ENCODE measurements around the gene TEN1.

TEN1 gene

DNA sequence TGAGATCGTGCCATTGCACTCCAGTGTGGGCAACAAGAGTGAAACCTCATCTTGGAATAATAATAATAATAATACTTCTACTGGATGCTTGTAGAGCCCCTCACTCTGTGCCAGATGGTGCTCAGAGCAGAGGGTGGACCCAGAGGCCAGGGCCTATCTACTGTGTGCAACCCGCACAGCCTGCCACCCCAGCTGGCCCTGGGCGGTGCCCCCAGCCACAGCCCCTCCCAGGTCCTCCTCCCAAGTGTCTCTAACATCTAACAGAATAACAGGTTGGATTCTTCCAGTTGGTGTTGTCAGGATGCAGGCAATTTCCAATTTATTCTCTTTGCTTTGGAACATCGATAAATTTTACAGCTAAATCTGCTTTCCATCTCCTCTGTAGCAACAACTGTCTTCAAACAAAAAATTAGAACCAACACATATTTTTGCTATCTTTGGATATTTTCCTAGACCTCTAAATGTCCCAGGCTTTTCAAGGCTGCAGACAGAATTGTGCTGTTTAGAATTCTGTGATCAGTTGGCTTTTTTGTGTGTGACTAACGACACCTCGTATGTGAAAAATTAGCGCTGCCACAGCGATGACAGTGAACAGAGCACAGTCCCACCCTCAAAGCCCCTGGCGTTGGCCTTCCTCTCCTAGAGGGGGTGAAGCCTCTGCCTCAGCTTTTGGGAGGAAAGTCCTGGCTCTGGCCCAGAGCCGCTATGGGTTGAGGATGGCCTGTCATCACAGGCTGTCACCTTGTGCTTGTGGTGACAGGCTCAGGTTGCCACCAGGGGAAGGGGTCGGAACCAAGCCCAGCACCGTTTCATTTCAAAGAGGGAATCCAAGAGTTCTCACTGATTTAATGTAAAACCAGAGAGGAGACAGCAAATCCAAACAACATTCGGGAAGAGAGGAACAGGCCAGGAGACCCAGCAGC lies 55.6 kb downstream of the TEN1 start:
- Histone ChIP-seq H3K79me2 (ENCODE audit: insufficient read depth, low read length) (no peaks in the 10 kb centered on the region), H3K36me3 (ENCODE audit: low read length) (peaks cover 4% of the 10 kb centered on the region; the same call in 1 of the 2 replicates), H3K9ac (ENCODE audit: low read length) (no peak overlapping the region), H3K4me3 (ENCODE audit: insufficient read depth, low read length, poor library complexity, severe bottlenecking) (no peak overlapping the region), H3K9me3 (ENCODE audit: insufficient read depth, low read length) (no peaks in the 10 kb centered on the region), H2AFZ (ENCODE audit: low read depth, low read length, severe bottlenecking) (no peak overlapping the region), H3K4me2 (ENCODE audit: low read depth, low read length, poor library complexity, severe bottlenecking) (no peak overlapping the region), H3F3A (ENCODE audit: insufficient read depth) (no peaks in the 10 kb centered on the region), H3K27me3 (ENCODE audit: low read length) (no peaks in the 10 kb centered on the region), H3K27ac (ENCODE audit: low read depth, low read length) (no peak overlapping the region), H4K20me1 (ENCODE audit: low read depth, low read length) (no peaks in the 10 kb centered on the region), H3K9me2 (replicated peaks; ENCODE audit: insufficient read depth, low read length) (no peaks in the 10 kb centered on the region)
- TF ChIP-seq, protein P1, sequence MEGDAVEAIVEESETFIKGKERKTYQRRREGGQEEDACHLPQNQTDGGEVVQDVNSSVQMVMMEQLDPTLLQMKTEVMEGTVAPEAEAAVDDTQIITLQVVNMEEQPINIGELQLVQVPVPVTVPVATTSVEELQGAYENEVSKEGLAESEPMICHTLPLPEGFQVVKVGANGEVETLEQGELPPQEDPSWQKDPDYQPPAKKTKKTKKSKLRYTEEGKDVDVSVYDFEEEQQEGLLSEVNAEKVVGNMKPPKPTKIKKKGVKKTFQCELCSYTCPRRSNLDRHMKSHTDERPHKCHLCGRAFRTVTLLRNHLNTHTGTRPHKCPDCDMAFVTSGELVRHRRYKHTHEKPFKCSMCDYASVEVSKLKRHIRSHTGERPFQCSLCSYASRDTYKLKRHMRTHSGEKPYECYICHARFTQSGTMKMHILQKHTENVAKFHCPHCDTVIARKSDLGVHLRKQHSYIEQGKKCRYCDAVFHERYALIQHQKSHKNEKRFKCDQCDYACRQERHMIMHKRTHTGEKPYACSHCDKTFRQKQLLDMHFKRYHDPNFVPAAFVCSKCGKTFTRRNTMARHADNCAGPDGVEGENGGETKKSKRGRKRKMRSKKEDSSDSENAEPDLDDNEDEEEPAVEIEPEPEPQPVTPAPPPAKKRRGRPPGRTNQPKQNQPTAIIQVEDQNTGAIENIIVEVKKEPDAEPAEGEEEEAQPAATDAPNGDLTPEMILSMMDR (IDR thresholded peaks at IDR 0.05; ENCODE audit: insufficient read depth, low read length, poor library complexity, severe bottlenecking): no peak
- TF ChIP-seq EZH2phosphoT487 (conservative IDR thresholded peaks at IDR 0.05; ENCODE audit: low read length): no peak

DNA sequence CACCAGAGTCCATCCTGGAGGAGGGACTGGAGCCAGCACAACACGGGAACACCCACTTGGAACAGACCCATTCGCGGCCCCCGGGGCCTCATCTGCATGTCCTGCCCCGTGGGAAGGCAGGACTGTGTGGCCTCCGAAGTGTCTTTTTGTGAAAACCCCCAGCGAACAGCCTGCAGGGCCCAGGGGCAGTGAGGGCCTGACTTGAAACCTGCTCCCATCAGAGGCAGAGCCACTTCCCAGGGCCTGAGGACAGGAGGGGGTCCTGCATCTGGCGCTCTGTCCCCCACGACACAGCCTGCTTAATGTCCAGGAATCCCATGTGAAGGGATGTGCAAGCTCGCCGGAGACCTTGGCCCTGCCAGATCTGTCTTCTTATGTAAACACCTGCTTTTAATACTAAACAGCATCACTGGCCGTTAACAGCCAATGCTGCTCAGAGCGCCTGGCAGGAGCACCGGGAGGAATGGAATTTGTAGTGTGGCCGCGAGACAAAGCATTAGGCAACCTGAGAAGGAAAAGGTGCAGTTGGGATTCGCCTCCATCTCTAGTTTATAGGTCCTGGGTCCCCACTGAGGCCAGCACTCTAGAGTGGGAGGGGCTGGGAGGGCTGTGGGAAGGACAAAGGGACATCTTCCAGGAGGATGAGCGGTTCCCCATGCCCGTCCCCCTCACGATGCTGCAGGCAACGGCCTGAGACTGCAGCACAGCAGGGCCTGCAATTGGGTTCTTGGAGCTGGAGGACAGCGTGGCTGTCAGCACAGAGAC lies 57.6 kb downstream of the TEN1 start:
- H3K79me2 ChIP-seq (ENCODE audit: insufficient read depth, low read length): no peaks in the 10 kb centered on the region
- no peaks in the 10 kb centered on the region for H3K9me3 ChIP-seq (ENCODE audit: insufficient read depth, low read length)
- no peaks in the 10 kb centered on the region for H3K27me3 ChIP-seq (ENCODE audit: low read length)
- no peaks in the 10 kb centered on the region for H3F3A ChIP-seq (ENCODE audit: insufficient read depth)
- no peak for TF ChIP-seq EZH2phosphoT487 (conservative IDR thresholded peaks at IDR 0.05; ENCODE audit: low read length)
- TF ChIP-seq, protein P1 (IDR thresholded peaks at IDR 0.05; ENCODE audit: insufficient read depth, low read length, poor library complexity, severe bottlenecking): no peak
- H2AFZ ChIP-seq (ENCODE audit: low read depth, low read length, severe bottlenecking): no peak overlapping the region
- H3K36me3 ChIP-seq (ENCODE audit: low read length): peaks cover 4% of the 10 kb centered on the region; the same call in 1 of the 2 replicates
- no peak overlapping the region for H3K27ac ChIP-seq (ENCODE audit: low read depth, low read length)
- H4K20me1 ChIP-seq (ENCODE audit: low read depth, low read length): no peaks in the 10 kb centered on the region
- no peak overlapping the region for H3K9ac ChIP-seq (ENCODE audit: low read length)
- H3K9me2 ChIP-seq (replicated peaks; ENCODE audit: insufficient read depth, low read length): no peaks in the 10 kb centered on the region
- no peak overlapping the region for H3K4me3 ChIP-seq (ENCODE audit: insufficient read depth, low read length, poor library complexity, severe bottlenecking)
- no peak overlapping the region for H3K4me2 ChIP-seq (ENCODE audit: low read depth, low read length, poor library complexity, severe bottlenecking)

DNA sequence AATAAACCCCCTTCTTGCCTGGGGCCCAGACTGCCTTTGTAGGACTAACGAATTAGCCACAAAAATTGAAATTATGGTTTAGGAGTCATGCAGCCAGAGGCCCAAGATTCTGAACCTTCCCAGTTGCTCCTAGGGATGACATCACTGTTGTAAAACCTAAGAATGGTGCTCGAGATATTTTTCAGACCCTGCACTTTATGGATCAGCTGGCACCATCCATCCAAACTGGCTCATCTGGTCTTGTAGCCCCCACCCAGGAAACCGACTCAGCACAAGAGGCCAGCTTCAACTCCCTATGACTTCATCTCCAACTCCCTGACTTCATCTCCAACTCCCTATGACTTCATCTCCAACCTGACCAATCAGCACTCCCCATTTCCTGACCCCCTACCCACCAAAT lies 59.0 kb downstream of the TEN1 start:
- no peaks in the 10 kb centered on the region for H3F3A ChIP-seq (ENCODE audit: insufficient read depth)
- H3K9ac ChIP-seq (ENCODE audit: low read length): no peak overlapping the region
- no peak overlapping the region for H3K4me3 ChIP-seq (ENCODE audit: insufficient read depth, low read length, poor library complexity, severe bottlenecking)
- H4K20me1 ChIP-seq (ENCODE audit: low read depth, low read length): no peaks in the 10 kb centered on the region
- H3K79me2 ChIP-seq (ENCODE audit: insufficient read depth, low read length): no peaks in the 10 kb centered on the region
- no peak overlapping the region for H3K27ac ChIP-seq (ENCODE audit: low read depth, low read length)
- H3K9me3 ChIP-seq (ENCODE audit: insufficient read depth, low read length): no peaks in the 10 kb centered on the region
- H2AFZ ChIP-seq (ENCODE audit: low read depth, low read length, severe bottlenecking): no peak overlapping the region
- no peak for TF ChIP-seq EZH2phosphoT487 (conservative IDR thresholded peaks at IDR 0.05; ENCODE audit: low read length)
- TF ChIP-seq, protein P1 (IDR thresholded peaks at IDR 0.05; ENCODE audit: insufficient read depth, low read length, poor library complexity, severe bottlenecking): no peak
- no peak overlapping the region for H3K4me2 ChIP-seq (ENCODE audit: low read depth, low read length, poor library complexity, severe bottlenecking)
- H3K9me2 ChIP-seq (replicated peaks; ENCODE audit: insufficient read depth, low read length): no peaks in the 10 kb centered on the region
- no peaks in the 10 kb centered on the region for H3K27me3 ChIP-seq (ENCODE audit: low read length)
- peaks cover 4% of the 10 kb centered on the region; the same call in 1 of the 2 replicates for H3K36me3 ChIP-seq (ENCODE audit: low read length)

Measured in SU-DHL-6 (cell line).